AG10803 (cell line): ENCODE measurements around the gene DPH2.

Source experiments
- DNase-seq: peaks from one replicate; pipeline ENCODE4 v3.0.0; 2010; ENCODE audit warnings: low read depth
- H3K4me3 ChIP-seq: 2 replicates; pipeline ENCODE4 v1.5.1; 2011; ENCODE audit warnings: mild to moderate bottlenecking, low read length, control low read depth
- TF ChIP-seq, protein P1 (sequence below): conservative IDR thresholded peaks from 2 replicates; pipeline ENCODE4 v1.5.1; 2011; ENCODE audit warnings: mild to moderate bottlenecking, low read length, control low read depth, inconsistent platforms

Gene DPH2

DNA sequence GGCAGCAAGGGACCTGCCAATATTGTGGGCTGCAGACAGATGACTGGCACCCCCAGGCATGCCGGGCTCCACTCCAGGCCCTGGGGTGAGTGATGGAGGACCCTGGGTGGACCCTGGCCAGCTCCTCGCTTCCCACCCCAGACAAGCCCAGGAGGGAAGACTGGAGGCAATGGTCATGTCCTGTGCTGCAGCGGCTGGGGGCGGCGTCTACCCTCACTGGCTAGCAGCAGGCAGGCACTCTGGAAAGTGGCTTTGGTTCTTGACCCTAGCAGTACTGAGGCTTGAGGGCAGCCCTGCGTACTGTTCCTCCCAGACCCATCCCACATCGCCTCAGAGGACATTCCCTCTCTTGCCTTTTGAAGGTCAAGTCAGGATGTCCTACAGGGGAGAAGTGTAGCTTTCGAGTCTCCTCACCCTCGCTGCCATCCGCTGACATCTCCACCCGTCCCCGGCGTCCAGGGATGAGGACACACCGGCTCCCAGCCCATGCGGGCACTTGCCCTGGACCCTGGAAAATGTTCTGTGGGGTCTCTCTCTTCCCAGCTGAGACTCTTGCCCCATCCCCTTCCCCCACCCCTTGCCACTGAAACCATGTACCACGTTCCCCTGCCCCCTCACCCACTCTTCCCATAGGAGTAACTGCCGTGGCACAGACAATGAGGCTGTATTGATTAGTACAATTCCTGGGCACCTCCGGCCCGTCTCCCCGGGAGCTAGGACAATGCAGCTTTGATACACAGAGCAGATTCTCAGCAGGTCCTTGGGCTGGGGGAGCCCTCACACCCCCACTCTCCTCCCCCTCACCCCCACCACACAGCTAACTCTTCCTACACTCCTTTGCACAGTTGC lies 46.5 kb downstream of the DPH2 start:
- no peak for DNase-seq
- H3K4me3 ChIP-seq: no peak overlapping the region
- TF ChIP-seq, protein P1, sequence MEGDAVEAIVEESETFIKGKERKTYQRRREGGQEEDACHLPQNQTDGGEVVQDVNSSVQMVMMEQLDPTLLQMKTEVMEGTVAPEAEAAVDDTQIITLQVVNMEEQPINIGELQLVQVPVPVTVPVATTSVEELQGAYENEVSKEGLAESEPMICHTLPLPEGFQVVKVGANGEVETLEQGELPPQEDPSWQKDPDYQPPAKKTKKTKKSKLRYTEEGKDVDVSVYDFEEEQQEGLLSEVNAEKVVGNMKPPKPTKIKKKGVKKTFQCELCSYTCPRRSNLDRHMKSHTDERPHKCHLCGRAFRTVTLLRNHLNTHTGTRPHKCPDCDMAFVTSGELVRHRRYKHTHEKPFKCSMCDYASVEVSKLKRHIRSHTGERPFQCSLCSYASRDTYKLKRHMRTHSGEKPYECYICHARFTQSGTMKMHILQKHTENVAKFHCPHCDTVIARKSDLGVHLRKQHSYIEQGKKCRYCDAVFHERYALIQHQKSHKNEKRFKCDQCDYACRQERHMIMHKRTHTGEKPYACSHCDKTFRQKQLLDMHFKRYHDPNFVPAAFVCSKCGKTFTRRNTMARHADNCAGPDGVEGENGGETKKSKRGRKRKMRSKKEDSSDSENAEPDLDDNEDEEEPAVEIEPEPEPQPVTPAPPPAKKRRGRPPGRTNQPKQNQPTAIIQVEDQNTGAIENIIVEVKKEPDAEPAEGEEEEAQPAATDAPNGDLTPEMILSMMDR: no peak

DNA sequence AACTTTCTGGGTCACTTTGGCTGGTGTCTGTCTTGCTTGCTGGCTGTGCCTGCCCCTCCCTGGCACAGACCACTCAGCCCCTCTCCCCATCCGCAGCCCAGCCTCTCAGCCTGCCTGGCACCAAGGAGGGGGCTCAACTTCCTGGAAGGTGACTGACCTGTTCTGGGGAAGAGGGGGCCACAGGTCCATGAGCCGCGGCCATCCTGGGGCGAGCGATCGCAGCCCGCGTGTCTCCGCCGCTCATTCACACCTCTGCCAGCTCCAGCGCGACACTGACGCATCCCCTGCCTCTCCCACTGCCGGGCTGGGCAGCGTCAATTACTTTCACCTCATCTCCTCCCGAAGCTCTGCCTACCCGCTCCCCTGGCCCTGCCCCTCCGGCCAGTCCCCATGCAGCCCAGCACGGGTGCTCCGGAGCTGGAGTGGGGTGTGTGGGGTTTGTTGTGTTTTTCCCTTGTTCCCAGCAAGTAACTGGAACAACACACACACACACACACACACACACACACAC lies 47.1 kb downstream of the DPH2 start:
- no peak for DNase-seq
- TF ChIP-seq, protein P1: no peak
- H3K4me3 ChIP-seq: no peak overlapping the region

DNA sequence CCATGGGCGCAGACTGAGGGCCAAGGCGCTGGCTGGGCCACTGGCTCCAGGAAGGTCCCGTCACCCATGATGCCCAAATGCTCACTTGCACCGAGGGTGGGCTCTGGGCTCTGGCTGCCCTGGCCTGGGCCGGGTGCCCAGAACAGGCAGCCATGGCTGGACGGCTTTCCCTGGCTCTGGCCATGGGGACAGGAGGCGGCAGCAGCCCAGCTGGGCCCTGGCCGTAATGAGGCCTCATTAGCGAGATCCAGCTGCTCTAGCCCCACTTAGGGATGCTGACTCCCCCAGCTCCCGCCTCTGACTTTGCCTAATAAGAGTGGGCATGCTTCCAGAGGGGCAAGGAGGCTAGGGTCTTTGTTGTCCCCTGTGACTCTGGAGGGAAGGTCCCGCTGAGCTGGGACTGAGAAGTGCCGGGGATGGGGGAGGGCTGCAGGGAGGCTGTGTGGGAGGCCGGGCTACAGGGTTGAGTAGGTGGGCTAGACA lies 49.7 kb downstream of the DPH2 start:
- H3K4me3 ChIP-seq: no peak overlapping the region
- TF ChIP-seq, protein P1: no peak
- DNase-seq: no peak

DNA sequence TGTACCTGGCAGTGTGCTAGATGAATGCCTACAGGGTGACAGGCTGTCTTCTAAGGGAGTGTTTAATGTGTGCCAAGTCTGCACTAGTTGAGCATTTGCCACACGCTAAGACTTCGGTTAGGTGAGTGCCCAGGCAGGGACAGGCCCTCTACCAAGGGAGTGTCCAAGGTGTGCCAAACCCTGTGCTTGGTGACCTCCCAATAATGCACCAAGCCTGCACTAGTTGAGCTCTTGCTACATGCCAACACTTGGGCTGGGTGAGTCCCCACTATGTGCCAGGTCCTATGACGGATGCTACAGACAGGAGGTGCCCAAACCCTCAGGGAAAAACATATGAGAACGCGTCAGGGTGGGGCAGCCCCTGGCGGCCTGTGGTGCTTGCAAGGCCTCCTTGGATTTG lies 50.7 kb downstream of the DPH2 start:
- no peak for DNase-seq
- H3K4me3 ChIP-seq: no peak overlapping the region
- TF ChIP-seq, protein P1: no peak

DNA sequence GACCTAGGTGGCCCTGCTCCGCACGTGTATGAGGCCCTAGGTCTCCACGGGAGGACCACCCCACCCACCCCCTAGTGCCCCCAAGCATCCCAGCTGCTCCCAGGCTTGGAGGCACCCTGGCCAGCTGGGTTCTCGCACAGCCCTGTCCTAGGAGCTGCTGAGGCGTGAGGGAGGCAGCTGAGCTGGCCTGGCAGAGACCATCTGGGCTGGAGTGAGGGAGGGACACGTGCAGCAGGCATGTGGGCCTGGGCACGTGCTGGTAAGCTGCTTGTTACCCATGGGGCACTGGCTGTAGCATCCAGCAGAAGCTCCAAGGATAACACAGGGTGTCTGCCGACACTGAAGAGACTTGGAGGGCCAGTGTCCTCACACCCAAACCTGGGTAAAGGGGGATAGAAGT lies 51.3 kb downstream of the DPH2 start:
- H3K4me3 ChIP-seq: no peak overlapping the region
- no peak for DNase-seq
- TF ChIP-seq, protein P1: no peak

DNA sequence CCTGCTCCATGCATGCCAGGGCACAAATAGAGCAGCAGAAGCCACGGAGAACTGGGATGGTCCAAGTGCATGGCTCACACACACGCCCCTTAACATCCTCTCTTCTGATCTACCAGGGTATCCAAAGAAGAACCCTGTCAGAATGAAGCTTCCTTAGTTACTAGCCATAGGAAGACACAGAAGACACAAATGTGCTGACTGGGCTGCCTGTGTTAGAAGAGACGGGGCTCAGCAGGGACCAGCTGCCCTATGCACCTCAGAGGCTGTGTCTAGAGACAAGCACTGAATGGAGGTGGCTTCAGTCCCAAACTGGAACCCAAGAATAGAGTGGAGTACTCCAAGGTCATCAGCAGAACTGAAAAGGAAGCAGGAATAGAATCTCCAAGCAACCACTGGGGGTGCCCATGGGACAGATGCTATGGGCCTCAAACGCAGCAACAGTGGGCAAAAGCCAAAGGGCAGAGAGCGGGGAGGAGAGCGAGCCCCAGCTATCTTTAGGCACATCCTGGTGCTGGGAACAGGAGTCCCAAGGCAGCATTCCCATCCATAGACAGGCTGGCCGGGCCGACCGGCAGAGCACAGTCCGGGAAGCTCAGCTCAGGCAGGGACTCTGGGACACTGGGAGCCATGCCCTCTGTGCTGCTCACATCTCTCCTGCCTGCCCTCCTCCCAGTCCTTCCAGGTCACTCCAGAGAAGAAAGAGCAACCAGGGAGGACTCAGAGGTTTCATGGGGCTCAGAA lies 51.9 kb downstream of the DPH2 start:
- TF ChIP-seq, protein P1: no peak
- DNase-seq: no peak
- H3K4me3 ChIP-seq: no peak overlapping the region
